HepG2 (cell line): Measurements from ENCODE around the gene IRS4. TPM values are rescaled to one million over a fixed set of nuclear protein-coding genes. Genes with fewer than 3 reads are reported as not detected.

Experiments used
- ATAC-seq: fragments of 200-7000 bp; cut with Tn5 transposase; 3 replicates; pipeline ENCODE4 v1.9.1; 2020; ENCODE audit warnings: mild to moderate bottlenecking, moderate library complexity
- BruUV-seq: library from RNA; stranded (reverse); fragments of 400-500 nt; replicated peaks from 2 replicates; lab custom pipeline; 2021; lab: Mats Ljungman, UMichigan
- CTCF ChIA-PET: fragments of 300-600 bp; formaldehyde crosslinking; extraction: SDS; loops from one replicate; lab custom pipeline; 2021; ENCODE audit warnings: low total read pairs, inconsistent platforms, low intra/inter-chr PET ratio; lab: Yijun Ruan, JAX
- POLR2A ChIA-PET: fragments of 350-600 bp; sonication (Branson Sonifier 250); formaldehyde crosslinking; loops from one replicate; lab custom pipeline; 2020; ENCODE audit warnings: antibody characterized with exemption, inconsistent platforms; lab: Yijun Ruan, JAX
- DNase-seq: peaks from one replicate; pipeline ENCODE4 v3.0.0-alpha.2; 2015; ENCODE audit warnings: low spot score
- FAIRE-seq: peaks from 3 replicates; lab custom pipeline; 2011; peaks lifted over from hg19 to GRCh38; lab: Jason Lieb, UNC
- H2AFZ ChIP-seq: one replicate; pipeline ENCODE4 v1.6.1; 2011; ENCODE audit warnings: low read length, inconsistent platforms
- H3K27ac ChIP-seq: fragments of 300-600 bp; 3 replicates; pipeline ENCODE4 v1.8.0; 2011; ENCODE audit warnings: mixed run types, mild to moderate bottlenecking, mixed read lengths, low read length, inconsistent platforms; ENCODE audit not compliant: insufficient read depth; ENCODE audit errors: extremely low read length
- H3K27me3 ChIP-seq, 2 experiments: fragments of 200-600 bp in 1 of 2; 2 replicates in 1 of 2; 3 replicates in 1 of 2; pipeline versions ENCODE4 v1.6.0 to v1.8.0; 2011; ENCODE audit warnings: low read length in 2 of 2, mild to moderate bottlenecking in 2 of 2, moderate library complexity in 2 of 2, inconsistent platforms in 1 of 2; ENCODE audit not compliant: insufficient read depth in 2 of 2, control insufficient read depth in 1 of 2
- H3K36me3 ChIP-seq, 2 experiments: fragments of 200-600 bp in 1 of 2; replicated peaks in 1 of 2; 2 replicates in 1 of 2; 3 replicates in 1 of 2; pipeline versions ENCODE4 v1.5.1 to v1.8.0; 2011; ENCODE audit warnings: low read length in 2 of 2, inconsistent platforms in 1 of 2; ENCODE audit not compliant: insufficient read depth in 2 of 2, control insufficient read depth in 1 of 2
- H3K4me1 ChIP-seq: 2 replicates; pipeline ENCODE4 v1.5.1; 2012; ENCODE audit warnings: low read length, inconsistent platforms; ENCODE audit not compliant: insufficient read depth
- H3K4me2 ChIP-seq: 2 replicates; pipeline ENCODE4 v1.6.0; 2011; ENCODE audit warnings: low read depth, low read length, inconsistent platforms
- H3K4me3 ChIP-seq, 3 experiments: fragments of 200-600 bp in 1 of 3; sonication (generic), shearing (Covaris generic) in 1 of 3; replicated peaks in 1 of 3; 2 replicates each; pipeline ENCODE4 v1.5.1; 2011 to 2016; ENCODE audit warnings: low read length in 3 of 3, inconsistent platforms in 2 of 3, low read depth in 2 of 3, mild to moderate bottlenecking in 2 of 3, control low read depth in 1 of 3, mixed read lengths in 1 of 3; ENCODE audit not compliant: insufficient read depth in 1 of 3
- H3K79me2 ChIP-seq: one replicate; pipeline ENCODE4 v1.6.1; 2011; ENCODE audit warnings: low read length, inconsistent platforms; ENCODE audit not compliant: insufficient read depth
- H3K9ac ChIP-seq: 2 replicates; pipeline ENCODE4 v1.6.0; 2011; ENCODE audit warnings: mild to moderate bottlenecking, low read depth, low read length, inconsistent platforms; ENCODE audit not compliant: insufficient read depth
- H3K9me3 ChIP-seq: 2 replicates; pipeline ENCODE4 v1.5.1; 2012; ENCODE audit warnings: mild to moderate bottlenecking, low read length
- H4K20me1 ChIP-seq: 2 replicates; pipeline ENCODE4 v1.6.0; 2011; ENCODE audit warnings: inconsistent platforms, mild to moderate bottlenecking, low read length, moderate library complexity; ENCODE audit not compliant: insufficient read depth
- DPF2 ChIP-seq: sonication (generic); formaldehyde crosslinking; IDR thresholded peaks from 2 replicates; pipeline ENCODE4 v1.4.0; 2020; ENCODE audit warnings: mild to moderate bottlenecking, low read depth, missing genetic modification reagents, borderline replicate concordance
- HMGA1 ChIP-seq: sonication (generic); formaldehyde crosslinking; conservative IDR thresholded peaks from 2 replicates; pipeline ENCODE4 v1.4.0; 2020; ENCODE audit warnings: missing genetic modification reagents
- RARG ChIP-seq: sonication (generic); formaldehyde crosslinking; IDR thresholded peaks from 2 replicates; pipeline ENCODE4 v1.4.0; 2020; ENCODE audit warnings: low read depth, mild to moderate bottlenecking, missing genetic modification reagents
- RXRA ChIP-seq: sonication (generic); formaldehyde crosslinking; IDR thresholded peaks from 2 replicates; pipeline ENCODE4 v1.5.1; 2020; ENCODE audit warnings: missing genetic modification reagents
- ZNF121 ChIP-seq: sonication (generic); formaldehyde crosslinking; IDR thresholded peaks from 2 replicates; pipeline ENCODE4 v1.5.0; 2020; ENCODE audit warnings: mild to moderate bottlenecking, missing genetic modification reagents
- ZNF460 ChIP-seq: sonication (generic); formaldehyde crosslinking; IDR thresholded peaks from 2 replicates; pipeline ENCODE4 v1.5.1; 2020; ENCODE audit warnings: missing genetic modification reagents, mild to moderate bottlenecking, borderline replicate concordance
- ZNF556 ChIP-seq: sonication (generic); formaldehyde crosslinking; IDR thresholded peaks from 2 replicates; pipeline ENCODE4 v1.4.0; 2020; ENCODE audit warnings: mild to moderate bottlenecking, missing genetic modification reagents, borderline replicate concordance
- ZNF607 ChIP-seq: sonication (generic); formaldehyde crosslinking; IDR thresholded peaks from 2 replicates; pipeline ENCODE4 v1.5.1; 2020; ENCODE audit warnings: missing genetic modification reagents, mild to moderate bottlenecking, borderline replicate concordance
- ZNF775 ChIP-seq: sonication (generic); formaldehyde crosslinking; IDR thresholded peaks from 2 replicates; pipeline ENCODE4 v1.4.0; 2020; ENCODE audit warnings: missing genetic modification reagents, mild to moderate bottlenecking, moderate library complexity, borderline replicate concordance
- WGBS: methylation state at CpG from one replicate; pipeline ENCODE4 v1.1.6; 2017; ENCODE audit warnings: low lambda C conversion rate; 5-methylcytosine and 5-hydroxymethylcytosine counted together
- in situ Hi-C: cut with HindIII; loops from 2 replicates; pipeline ENCODE4 v1.10.0; 2017; ENCODE audit warnings: low pct_unique_long_range_greater_than_20kb; ENCODE audit not compliant: extremely low pct_ligation_motif_present
- intact Hi-C: fragments of 100-400 bp; cut with micrococcal nuclease; formaldehyde crosslinking; loops from one replicate; pipeline ENCODE4 v1.10.0; 2022; ENCODE audit not compliant: unreplicated experiment
- polyA plus RNA-seq, 8 experiments: library from polyadenylated mRNA; depleted of rRNA in 3 of 8; stranded (reverse) in 7 of 8; unstranded in 1 of 8; fragments of >200 nt; fragmentation: Illumina TruSeq in 4 of 8; extraction: Trizol in 4 of 8; gene quantifications; 2 replicates each; pipeline versions ENCODE4 v1.2.1 to v1.2.3, GENCODE V29; 2011 to 2016; ENCODE audit warnings: low read depth in 4 of 8, missing spikeins in 1 of 8, mixed read lengths in 1 of 8; ENCODE audit not compliant: insufficient read depth in 1 of 8
- total RNA-seq, 5 experiments: library from RNA; depleted of rRNA; stranded (reverse); fragments of >200 nt; fragmentation: Illumina TruSeq; extraction: Trizol; gene quantifications; 2 replicates each; pipeline ENCODE4 v1.2.3, GENCODE V29; 2016; ENCODE audit warnings: low read depth in 1 of 5
- TF ChIP-seq, protein P1 (sequence below): sonication (generic); formaldehyde crosslinking; IDR thresholded peaks from 2 replicates; pipeline ENCODE4 v1.5.0; 2020; ENCODE audit warnings: missing genetic modification reagents

Gene IRS4
- total and polyA plus RNA-seq, 2 of the 13 experiments (the other 11 are each of a cell fraction or from before 2014, with no cell fraction given) = not detected

DNA sequence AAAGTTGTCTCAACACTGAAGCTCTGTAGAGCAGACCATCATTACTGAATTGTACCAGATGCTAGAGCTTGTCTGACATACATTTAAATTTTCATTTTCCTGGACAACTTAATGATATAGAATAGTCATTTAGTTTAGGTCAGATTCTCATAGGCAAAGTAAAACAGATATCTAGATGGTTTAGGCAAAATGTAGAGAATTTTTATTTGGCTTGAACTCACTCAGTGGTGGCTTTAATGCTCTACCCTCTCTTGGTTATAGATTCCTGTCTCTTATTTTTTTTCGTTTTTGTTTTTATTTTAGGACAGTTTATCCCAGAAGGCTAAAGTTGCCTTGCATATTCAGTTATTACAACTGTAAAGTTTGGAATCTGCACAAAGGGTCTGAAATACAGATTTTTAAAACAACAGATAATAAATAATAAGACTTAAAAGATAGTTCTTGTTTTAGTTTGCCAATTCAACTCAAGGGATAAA, 4.0 kb upstream of the IRS4 start:
- Histone ChIP-seq H3K27ac (no peak overlapping the region), H4K20me1 (no peaks in the 10 kb centered on the region), H3K36me3 (no peaks in the 10 kb centered on the region), H3K79me2 (no peaks in the 10 kb centered on the region), H3K4me2 (no peak overlapping the region), H3K9ac (no peak overlapping the region), H3K27me3 (no peaks in the 10 kb centered on the region), H3K9me3 (no peaks in the 10 kb centered on the region), H3K4me3 (no peak overlapping the region), H3K4me1 (no peaks in the 10 kb centered on the region), H2AFZ (no peak overlapping the region)
- in situ Hi-C loops = no loop called here
- intact Hi-C loops = no loop called here
- 0% methylated on average over 1 of the region's 1 CpG for WGBS
- ChIA-PET CTCF (no interaction called here), POLR2A (no interaction called here)
- TF ChIP-seq RXRA (CRISPR knock-in tag) = no peak
- TF ChIP-seq RARG (CRISPR knock-in tag) = no peak
- no peak for TF ChIP-seq ZNF607 (CRISPR knock-in tag)
- TF ChIP-seq, protein P1, sequence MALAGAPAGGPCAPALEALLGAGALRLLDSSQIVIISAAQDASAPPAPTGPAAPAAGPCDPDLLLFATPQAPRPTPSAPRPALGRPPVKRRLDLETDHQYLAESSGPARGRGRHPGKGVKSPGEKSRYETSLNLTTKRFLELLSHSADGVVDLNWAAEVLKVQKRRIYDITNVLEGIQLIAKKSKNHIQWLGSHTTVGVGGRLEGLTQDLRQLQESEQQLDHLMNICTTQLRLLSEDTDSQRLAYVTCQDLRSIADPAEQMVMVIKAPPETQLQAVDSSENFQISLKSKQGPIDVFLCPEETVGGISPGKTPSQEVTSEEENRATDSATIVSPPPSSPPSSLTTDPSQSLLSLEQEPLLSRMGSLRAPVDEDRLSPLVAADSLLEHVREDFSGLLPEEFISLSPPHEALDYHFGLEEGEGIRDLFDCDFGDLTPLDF (CRISPR knock-in tag) = no peak
- no peak for TF ChIP-seq ZNF556 (CRISPR knock-in tag)
- TF ChIP-seq ZNF460 (CRISPR knock-in tag) = no peak
- no peak for TF ChIP-seq ZNF121 (CRISPR knock-in tag)
- FAIRE-seq = no peak
- BruUV-seq = no TSS peak
- ATAC-seq = no peak
- no peak for DNase-seq

DNA sequence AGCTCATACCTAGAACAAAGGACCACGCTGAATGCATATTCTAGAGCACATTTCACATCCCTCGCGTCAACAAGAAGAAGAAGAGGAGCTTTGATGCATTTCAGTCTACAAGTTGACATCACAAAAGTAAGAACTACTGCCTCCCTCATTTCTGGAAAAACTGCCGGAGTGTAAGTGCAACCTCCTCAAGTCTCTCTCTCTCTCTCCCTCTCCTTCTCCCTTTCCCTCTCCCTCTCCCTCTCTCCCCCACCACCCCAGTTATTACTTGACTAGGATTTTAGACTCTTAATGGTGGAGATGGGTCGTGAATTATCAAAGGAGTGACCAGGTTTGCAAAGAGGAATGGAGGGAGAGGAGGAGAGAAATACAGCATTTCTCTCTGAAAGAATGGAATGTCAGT, 1.4 kb upstream of the IRS4 start:
- Histone ChIP-seq H3K27ac (no peak overlapping the region), H4K20me1 (no peaks in the 10 kb centered on the region), H3K4me3 (no peak overlapping the region), H3K36me3 (no peaks in the 10 kb centered on the region), H3K4me1 (no peaks in the 10 kb centered on the region), H3K9ac (no peak overlapping the region), H3K4me2 (no peak overlapping the region), H3K27me3 (no peaks in the 10 kb centered on the region; a peak in 1 of 5 replicates), H3K9me3 (no peaks in the 10 kb centered on the region), H2AFZ (no peak overlapping the region), H3K79me2 (no peaks in the 10 kb centered on the region)
- ChIA-PET POLR2A (no interaction called here), CTCF (no interaction called here)
- WGBS = 61% methylated on average over 5 of the region's 5 CpGs
- DNase-seq = no peak
- no peak for FAIRE-seq
- TF ChIP-seq ZNF775 (CRISPR knock-in tag) = no peak
- TF ChIP-seq DPF2 (CRISPR knock-in tag) = no peak
- TF ChIP-seq HMGA1 (CRISPR knock-in tag) = no peak
- no TSS peak for BruUV-seq
- in situ Hi-C loops = no loop called here
- ATAC-seq = no peak
- intact Hi-C loops = no loop called here
